ENCODE results near the gene APLP2. TPM values are rescaled to one million over a fixed set of nuclear protein-coding genes. Genes with fewer than 3 reads are reported as not detected.
"Not testable (repeated sequence)": the region's sequence is repeated elsewhere in the genome, so short reads cannot be mapped to it uniquely, and the experiment has no call there.

APLP2 gene
- total RNA-seq, result 10 to 100 TPM; 49.2 to 53.4 TPM

- CTCF ChIA-PET, result interaction anchor here (1.4 to 1.5 kb wide), 2 partner anchors 10 to 19 kb away, joined by 3 to 4 read pairs; no protein-coding TSS in a partner anchor
- peak within 1 kb of the TSS; percentile 93 for H3K4me3 Mint-ChIP-seq
These were observed at the start of gene APLP2 for GRCh38 chr11:130069659-130070108. Gene APLP2, plus strand, starts transcription at chr11:130069894. Its CDS starts 84 bp downstream, at chr11:130069978.

GRCh38 chr11:130020323-130020722 lies 49.4 kb upstream of the APLP2 start:
- H3K9me3 Mint-ChIP-seq, result peaks cover 4% of the 10 kb centered on the region
- no peak for DNase-seq
- H3K4me1 Mint-ChIP-seq (ENCODE audit: low read depth), result no peaks in the 10 kb centered on the region
- intact Hi-C loops (cut with micrococcal nuclease), result no loop called here
- no peak overlapping the region for H3K27ac Mint-ChIP-seq
- peaks cover 2% of the 10 kb centered on the region for H3K27me3 Mint-ChIP-seq
- CTCF ChIA-PET, result no interaction called here
- no peaks in the 10 kb centered on the region for H3K36me3 Mint-ChIP-seq
- no peak overlapping the region for H3K4me3 Mint-ChIP-seq
- POLR2A ChIA-PET, result no interaction called here

More at GRCh38 chr11:130069659-130070108, at the start of gene APLP2:
- H3K9me3 Mint-ChIP-seq, result no peaks in the 10 kb centered on the region
- H3K36me3 Mint-ChIP-seq, result no peaks in the 10 kb centered on the region
- intact Hi-C loops (cut with micrococcal nuclease), result loop anchor here (1.0 to 2.0 kb wide), 6 partner anchors 49 to 255 kb away; partner anchors contain the start of genes NFRKB, PRDM10 and TMEM45B
- H3K27me3 Mint-ChIP-seq, result peaks cover 3% of the 10 kb centered on the region
- peak; percentile 98 for DNase-seq
- POLR2A ChIA-PET, result no interaction called here
- H3K4me1 Mint-ChIP-seq (ENCODE audit: low read depth), result peaks cover 16% of the 10 kb centered on the region
- peak within 1 kb of the TSS; percentile 87 for H3K27ac Mint-ChIP-seq

- H3K27ac Mint-ChIP-seq; CTCF ChIA-PET; H3K9me3 Mint-ChIP-seq; H3K36me3 Mint-ChIP-seq; H3K4me3 Mint-ChIP-seq; H3K4me1 Mint-ChIP-seq (ENCODE audit: low read depth); DNase-seq; intact Hi-C loops (cut with micrococcal nuclease); POLR2A ChIA-PET; H3K27me3 Mint-ChIP-seq: not testable (repeated sequence)
These were observed 48.1 kb upstream of the APLP2 start for GRCh38 chr11:130021606-130022005.

GRCh38 chr11:130022799-130023198 lies 46.9 kb upstream of the APLP2 start:
- POLR2A ChIA-PET, result no interaction called here

GRCh38 chr11:130023204-130023603 lies 46.5 kb upstream of the APLP2 start:
- ChIA-PET CTCF (no interaction called here), POLR2A (no interaction called here)
- H3K27ac Mint-ChIP-seq, result no peak overlapping the region

More at GRCh38 chr11:130022799-130023198, 46.9 kb upstream of the APLP2 start:
- no peaks in the 10 kb centered on the region for H3K36me3 Mint-ChIP-seq
- H3K9me3 Mint-ChIP-seq, result no peaks in the 10 kb centered on the region
- H3K4me1 Mint-ChIP-seq (ENCODE audit: low read depth), result no peaks in the 10 kb centered on the region
- CTCF ChIA-PET, result no interaction called here
- intact Hi-C loops (cut with micrococcal nuclease), result no loop called here
- H3K4me3 Mint-ChIP-seq, result no peak overlapping the region
- no peak overlapping the region for H3K27ac Mint-ChIP-seq
- no peaks in the 10 kb centered on the region for H3K27me3 Mint-ChIP-seq
- no peak for DNase-seq

GRCh38 chr11:130024361-130024760 lies 45.3 kb upstream of the APLP2 start:
- no peaks in the 10 kb centered on the region for H3K36me3 Mint-ChIP-seq
- intact Hi-C loops (cut with micrococcal nuclease), result no loop called here
- ChIA-PET POLR2A (no interaction called here), CTCF (no interaction called here)
- DNase-seq, result no peak
- no peaks in the 10 kb centered on the region for H3K9me3 Mint-ChIP-seq
- peaks cover 5% of the 10 kb centered on the region for H3K4me1 Mint-ChIP-seq (ENCODE audit: low read depth)
- H3K27ac Mint-ChIP-seq, result no peak overlapping the region
- H3K27me3 Mint-ChIP-seq, result no peaks in the 10 kb centered on the region
- H3K4me3 Mint-ChIP-seq, result no peak overlapping the region

More at GRCh38 chr11:130023204-130023603, 46.5 kb upstream of the APLP2 start:
- Mint-ChIP-seq H3K27me3 (no peaks in the 10 kb centered on the region), H3K36me3 (no peaks in the 10 kb centered on the region), H3K4me1 (ENCODE audit: low read depth) (no peaks in the 10 kb centered on the region), H3K9me3 (no peaks in the 10 kb centered on the region), H3K4me3 (no peak overlapping the region)
- DNase-seq, result no peak
- intact Hi-C loops (cut with micrococcal nuclease), result no loop called here

- no peaks in the 10 kb centered on the region for H3K36me3 Mint-ChIP-seq
- H3K9me3 Mint-ChIP-seq, result no peaks in the 10 kb centered on the region
- no peak overlapping the region for H3K4me3 Mint-ChIP-seq
- intact Hi-C loops (cut with micrococcal nuclease), result no loop called here
- DNase-seq, result no peak
- ChIA-PET POLR2A (interaction anchor here (0.7 kb wide), 1 partner anchor 1062 kb away, joined by 6 read pairs; no protein-coding TSS in a partner anchor), CTCF (no interaction called here)
- H3K4me1 Mint-ChIP-seq (ENCODE audit: low read depth), result peaks cover 5% of the 10 kb centered on the region
- no peak overlapping the region for H3K27ac Mint-ChIP-seq
- H3K27me3 Mint-ChIP-seq, result no peaks in the 10 kb centered on the region
These were observed 44.3 kb upstream of the APLP2 start for GRCh38 chr11:130025371-130025770.

- Mint-ChIP-seq H3K27me3 (no peaks in the 10 kb centered on the region), H3K4me3 (no peak overlapping the region), H3K4me1 (ENCODE audit: low read depth) (peaks cover 5% of the 10 kb centered on the region), H3K9me3 (no peaks in the 10 kb centered on the region), H3K36me3 (no peaks in the 10 kb centered on the region), H3K27ac (no peak overlapping the region)
- intact Hi-C loops (cut with micrococcal nuclease), result no loop called here
- DNase-seq, result no peak
- ChIA-PET POLR2A (interaction anchor here (1.1 kb wide), 1 partner anchor 26 kb away, joined by 4 read pairs; no protein-coding TSS in a partner anchor), CTCF (no interaction called here)
These were observed 40.6 kb upstream of the APLP2 start for GRCh38 chr11:130029137-130029536.

- CTCF ChIA-PET, result no interaction called here
- no peak for DNase-seq
- intact Hi-C loops (cut with micrococcal nuclease), result no loop called here
- POLR2A ChIA-PET, result no interaction called here
- Mint-ChIP-seq H3K36me3 (no peaks in the 10 kb centered on the region), H3K4me1 (ENCODE audit: low read depth) (peaks cover 5% of the 10 kb centered on the region), H3K27me3 (no peaks in the 10 kb centered on the region), H3K9me3 (no peaks in the 10 kb centered on the region), H3K27ac (no peak overlapping the region), H3K4me3 (no peak overlapping the region)
These were observed 38.6 kb upstream of the APLP2 start for GRCh38 chr11:130031056-130031455.

GRCh38 chr11:130031945-130032344 lies 37.7 kb upstream of the APLP2 start:
- no peak for DNase-seq
- ChIA-PET POLR2A (no interaction called here), CTCF (no interaction called here)
- Mint-ChIP-seq H3K4me1 (ENCODE audit: low read depth) (peaks cover 5% of the 10 kb centered on the region), H3K9me3 (no peaks in the 10 kb centered on the region), H3K4me3 (no peak overlapping the region), H3K36me3 (no peaks in the 10 kb centered on the region), H3K27me3 (no peaks in the 10 kb centered on the region), H3K27ac (no peak overlapping the region)
- intact Hi-C loops (cut with micrococcal nuclease), result no loop called here

- no peaks in the 10 kb centered on the region for H3K9me3 Mint-ChIP-seq
- peaks cover 1% of the 10 kb centered on the region for H3K27me3 Mint-ChIP-seq
- intact Hi-C loops (cut with micrococcal nuclease), result no loop called here
- no peak overlapping the region for H3K27ac Mint-ChIP-seq
- H3K4me1 Mint-ChIP-seq (ENCODE audit: low read depth), result peaks cover 5% of the 10 kb centered on the region
- DNase-seq, result no peak
- ChIA-PET CTCF (interaction anchor here (1.5 kb wide), 1 partner anchor 38 kb away, joined by 4 read pairs; no protein-coding TSS in a partner anchor), POLR2A (no interaction called here)
- no peaks in the 10 kb centered on the region for H3K36me3 Mint-ChIP-seq
- no peak overlapping the region for H3K4me3 Mint-ChIP-seq
These were observed 36.8 kb upstream of the APLP2 start for GRCh38 chr11:130032931-130033330.

GRCh38 chr11:130034236-130034635 lies 35.5 kb upstream of the APLP2 start:
- H3K27me3 Mint-ChIP-seq, result peaks cover 4% of the 10 kb centered on the region
- H3K9me3 Mint-ChIP-seq, result no peaks in the 10 kb centered on the region
- CTCF ChIA-PET, result interaction anchor here (0.6 to 1.5 kb wide), 2 partner anchors 37 to 88 kb away, joined by 3 to 4 read pairs; no protein-coding TSS in a partner anchor
- no peaks in the 10 kb centered on the region for H3K36me3 Mint-ChIP-seq
- DNase-seq, result no peak
- POLR2A ChIA-PET, result no interaction called here
- no peak overlapping the region for H3K4me3 Mint-ChIP-seq
- H3K4me1 Mint-ChIP-seq (ENCODE audit: low read depth), result peaks cover 1% of the 10 kb centered on the region
- intact Hi-C loops (cut with micrococcal nuclease), result no loop called here
- no peak overlapping the region for H3K27ac Mint-ChIP-seq

- no peaks in the 10 kb centered on the region for H3K36me3 Mint-ChIP-seq
- H3K4me3 Mint-ChIP-seq, result no peak overlapping the region
- no peak overlapping the region for H3K27ac Mint-ChIP-seq
- H3K4me1 Mint-ChIP-seq (ENCODE audit: low read depth), result no peaks in the 10 kb centered on the region
- peaks cover 6% of the 10 kb centered on the region for H3K27me3 Mint-ChIP-seq
- H3K9me3 Mint-ChIP-seq, result no peaks in the 10 kb centered on the region
- ChIA-PET CTCF (no interaction called here), POLR2A (no interaction called here)
- no peak for DNase-seq
- intact Hi-C loops (cut with micrococcal nuclease), result no loop called here
These were observed 32.6 kb upstream of the APLP2 start for GRCh38 chr11:130037058-130037457.
